Fibroblast of the conjunctiva (primary cell): ENCODE data around the gene ABCA3.
"Not testable (repeated sequence)": the region's sequence is repeated elsewhere in the genome, so short reads cannot be mapped to it uniquely, and the experiment has no call there.

Experiments
- DNase-seq: peaks from one replicate; pipeline ENCODE4 v3.0.0-alpha.2; 2010; ENCODE audit warnings: low read depth

Gene ABCA3

GRCh38 chr16:2252806-2253148, 87.8 kb downstream of the ABCA3 start:
- no peak for DNase-seq

GRCh38 chr16:2251296-2252111, 89.0 kb downstream of the ABCA3 start, which contains the start of gene ECI1:
ECI1 (minus strand) TSS chr16:2251587; CDS start chr16:2251566, 21 bp downstream.
- peak; percentile 92 for DNase-seq

GRCh38 chr16:2250652-2251295, 89.8 kb downstream of the ABCA3 start:
- DNase-seq: peak; percentile 16

DNA sequence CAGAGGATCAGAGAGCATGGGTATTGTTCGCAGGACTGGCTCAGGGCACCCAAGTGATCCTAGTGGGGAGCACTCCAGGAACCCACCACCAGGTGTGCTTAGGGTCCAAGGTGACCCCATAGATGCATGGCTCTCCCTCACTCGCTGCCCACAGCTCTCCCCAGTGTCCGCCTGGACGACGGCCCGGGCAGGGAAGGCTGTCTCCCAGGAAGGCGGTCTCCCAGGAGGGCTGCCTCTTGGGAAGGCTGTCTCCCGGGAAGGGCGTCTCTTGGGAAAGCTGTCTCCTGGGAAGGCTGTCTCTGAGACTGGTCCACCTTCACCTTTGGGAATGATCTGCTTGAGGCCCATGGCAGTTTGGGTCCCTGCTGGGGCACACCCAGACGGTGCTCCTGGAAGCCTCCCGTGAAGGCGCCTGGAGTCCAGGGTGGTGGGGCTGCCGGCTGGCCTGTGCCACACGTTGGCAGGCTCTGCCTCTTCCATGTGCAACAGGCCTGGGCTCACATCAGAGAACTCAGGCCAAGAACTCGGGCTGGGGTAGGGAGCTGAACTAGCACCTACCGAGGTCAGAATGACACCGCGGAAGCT, 94.1 kb downstream of the ABCA3 start:
- DNase-seq: no peak

DNA sequence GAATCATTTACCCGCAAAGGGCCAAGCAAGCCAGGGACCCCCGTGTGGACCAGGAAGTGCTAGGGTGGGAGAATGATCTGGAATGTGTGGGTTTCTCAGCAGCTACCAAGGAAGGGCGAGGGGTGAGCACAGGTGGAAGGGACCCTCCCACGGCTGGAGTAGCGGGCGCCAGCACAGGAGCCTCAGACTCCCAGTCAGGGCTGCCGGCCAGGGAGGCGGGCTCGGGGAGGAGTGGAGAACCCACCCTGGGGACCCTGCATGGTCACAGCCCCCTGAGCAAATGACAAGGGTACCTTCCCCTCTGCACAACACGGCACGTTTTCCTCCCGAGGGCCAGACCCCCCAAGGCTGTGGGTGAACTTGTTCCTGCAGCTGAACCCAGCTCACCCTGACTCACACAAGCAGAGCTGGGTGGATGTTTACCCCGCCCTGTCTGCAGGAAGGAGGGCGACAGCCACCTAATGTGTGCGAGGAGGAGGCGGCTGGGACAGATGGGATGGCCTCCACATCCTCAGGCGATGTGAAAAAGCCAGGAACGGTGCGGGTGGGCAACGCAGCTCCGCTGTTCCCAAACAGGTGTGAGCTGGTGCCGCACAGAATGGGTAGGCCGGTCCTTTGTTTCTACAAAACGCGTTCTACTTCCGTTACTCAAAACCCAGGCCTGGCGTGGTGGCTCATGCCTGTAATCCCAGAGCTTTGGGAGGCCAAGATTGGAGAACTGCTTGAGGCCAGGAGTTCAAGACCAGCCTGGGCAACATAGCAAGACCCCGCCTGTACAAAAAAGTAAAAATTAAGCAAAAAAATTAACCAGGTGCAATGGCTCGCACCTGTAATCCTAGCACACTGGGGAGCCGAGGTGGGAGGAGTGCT, 95.4 kb downstream of the ABCA3 start:
- DNase-seq: no peak

DNA sequence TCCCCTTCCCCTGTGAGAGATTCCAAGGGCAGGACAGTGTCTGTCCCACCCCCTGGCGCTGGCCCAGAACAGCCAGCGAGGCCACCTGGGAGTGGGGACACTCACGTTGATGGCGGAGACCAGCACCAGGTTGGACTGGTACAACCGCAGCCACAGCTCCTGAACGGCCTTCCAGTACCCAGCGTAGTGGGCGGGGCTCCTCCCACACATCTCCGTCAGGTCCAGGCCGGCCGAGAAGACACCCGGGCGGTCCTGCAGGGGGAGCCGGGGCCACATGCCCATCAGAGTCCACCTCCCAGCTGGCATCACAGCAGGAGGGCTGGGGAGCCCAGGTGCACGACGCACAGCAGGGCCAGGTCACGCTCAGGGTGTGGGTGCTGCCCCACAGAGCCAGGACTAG, 96.2 kb downstream of the ABCA3 start:
- DNase-seq: no peak

- no peak for DNase-seq
Measured at GRCh38 chr16:2243781-2244180, 96.7 kb downstream of the ABCA3 start.

DNA sequence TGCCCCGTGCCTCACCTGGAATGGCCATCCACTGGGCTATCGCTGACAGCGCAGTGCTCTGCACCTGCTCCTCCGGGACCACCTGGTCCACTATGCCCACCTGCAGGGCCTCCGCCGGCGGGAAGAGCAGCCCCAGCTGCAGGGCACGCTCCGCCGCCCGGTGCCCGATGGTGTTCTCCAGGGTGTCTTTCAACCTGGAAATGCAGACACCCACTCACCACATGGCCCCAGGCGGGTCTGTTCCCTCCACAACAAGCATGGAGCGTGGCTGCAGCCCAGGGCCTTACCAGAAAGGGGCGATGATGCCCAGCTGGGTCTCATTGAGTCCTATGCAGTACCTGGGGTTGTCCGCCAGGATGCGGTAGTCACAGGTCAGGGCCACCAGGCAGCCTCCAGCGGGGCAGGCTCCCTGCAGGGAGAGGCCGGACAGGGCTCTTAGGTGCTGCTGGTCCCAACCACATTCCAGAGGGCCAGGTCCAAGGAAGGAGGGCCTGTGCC, 97.4 kb downstream of the ABCA3 start:
- no peak for DNase-seq

DNA sequence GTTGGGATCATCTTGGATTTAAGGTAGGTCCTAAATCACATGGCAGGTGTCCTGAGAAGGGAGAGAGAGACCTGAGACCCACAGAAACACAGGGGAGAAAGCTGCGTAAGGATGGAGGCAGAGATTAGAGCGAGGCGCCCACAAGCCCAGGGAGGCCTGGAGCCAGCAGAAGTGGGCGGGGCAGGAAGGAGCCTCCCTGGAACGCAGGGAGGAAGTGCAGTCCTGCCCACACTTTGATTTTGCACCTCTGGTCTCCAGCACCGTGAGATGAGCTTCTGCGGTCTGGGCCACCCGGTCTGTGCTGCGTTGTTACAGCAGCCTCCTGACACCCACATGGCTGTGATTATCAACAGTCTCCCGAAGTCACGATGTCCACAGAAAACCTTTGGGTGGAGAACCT, 97.9 kb downstream of the ABCA3 start:
- no peak for DNase-seq

DNA sequence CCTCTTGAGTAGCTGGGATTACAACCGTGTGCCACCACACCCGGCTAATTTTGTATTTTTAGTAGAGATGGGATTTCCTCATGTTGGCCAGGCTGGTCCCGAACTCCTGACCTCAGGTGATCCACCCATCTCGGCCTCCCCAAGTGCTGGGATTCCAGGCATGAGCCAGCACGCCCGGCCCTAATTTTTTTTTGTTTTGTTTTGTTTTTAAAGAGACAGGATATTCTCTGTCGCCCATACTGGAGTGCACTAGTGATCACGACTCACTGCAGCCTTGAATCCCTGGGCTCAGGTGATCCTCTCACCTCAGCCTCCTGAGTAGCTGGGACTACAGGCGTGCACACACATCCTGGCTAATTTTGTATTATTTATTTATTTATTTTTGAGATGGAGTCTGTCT, 100.2 kb downstream of the ABCA3 start:
- not testable (repeated sequence) for DNase-seq

GRCh38 chr16:2238838-2239675, 101.5 kb downstream of the ABCA3 start:
- no peak for DNase-seq

GRCh38 chr16:2238150-2238837, 102.2 kb downstream of the ABCA3 start:
- no peak for DNase-seq

DNA sequence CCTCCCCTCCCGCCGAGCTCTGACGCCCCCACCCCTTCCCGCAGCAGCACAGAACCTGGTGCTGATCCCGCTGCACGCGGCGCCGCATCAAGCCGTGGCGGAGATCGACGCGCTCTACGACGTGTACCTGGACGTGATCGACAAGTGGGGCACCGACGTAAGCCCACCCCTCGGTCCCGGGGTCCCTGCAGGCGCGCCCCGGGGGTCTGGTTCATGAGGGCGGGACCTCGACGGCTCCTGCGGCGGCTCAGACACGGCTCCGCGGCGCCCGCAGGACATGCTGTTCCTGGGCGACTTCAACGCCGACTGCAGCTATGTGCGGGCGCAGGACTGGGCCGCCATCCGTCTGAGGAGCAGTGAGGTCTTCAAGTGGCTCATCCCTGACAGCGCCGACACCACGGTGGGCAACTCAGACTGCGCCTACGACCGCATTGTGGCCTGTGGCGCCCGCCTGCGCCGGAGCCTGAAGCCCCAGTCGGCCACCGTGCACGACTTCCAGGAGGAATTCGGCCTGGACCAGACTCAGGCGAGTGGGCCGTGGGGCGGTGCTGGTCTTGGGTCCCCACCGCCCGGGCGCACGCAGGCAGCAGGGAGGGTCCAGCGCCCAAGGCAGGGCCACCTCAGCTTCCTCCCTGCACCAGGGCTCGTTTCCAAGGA, 102.9 kb downstream of the ABCA3 start:
- no peak for DNase-seq

- DNase-seq: no peak
Measured at GRCh38 chr16:2237102-2237482, 103.4 kb downstream of the ABCA3 start.

- no peak for DNase-seq
Measured at GRCh38 chr16:2236337-2237101, 104.0 kb downstream of the ABCA3 start, which contains the start of gene DNASE1L2. DNASE1L2 (plus strand) TSS chr16:2236444; CDS start chr16:2236817, 373 bp downstream.

DNA sequence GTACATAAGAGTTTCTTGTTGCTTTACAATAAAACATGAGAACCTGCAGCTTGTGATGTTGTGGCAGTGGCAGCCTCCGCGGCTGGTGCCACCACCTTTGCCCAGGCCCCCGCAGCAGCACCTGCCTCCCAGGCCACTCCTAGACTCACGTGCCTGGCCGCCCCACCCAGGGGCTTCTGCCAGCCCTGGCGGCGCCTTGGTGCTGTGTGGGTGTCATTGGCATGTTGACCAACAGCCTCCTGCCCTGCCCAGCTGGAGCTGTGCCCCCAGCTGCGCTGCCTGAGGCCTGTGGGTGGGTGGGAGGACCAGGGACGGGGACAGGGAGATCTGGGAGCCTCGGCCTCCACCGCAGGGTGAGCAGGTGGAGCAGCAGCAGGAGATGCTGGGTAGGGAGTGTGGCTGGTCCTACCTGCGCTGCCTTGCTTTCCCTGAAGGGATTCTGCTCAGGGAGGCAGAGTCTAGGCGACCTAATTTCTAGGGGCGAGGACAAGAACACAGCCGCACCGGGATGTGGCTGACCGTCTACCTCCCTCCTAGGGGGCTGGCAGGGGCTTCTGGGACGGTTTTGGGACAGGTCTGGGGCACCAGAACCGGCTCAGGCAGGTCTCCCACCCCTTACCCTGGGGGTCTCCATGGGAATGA, 104.7 kb downstream of the ABCA3 start:
- DNase-seq: no peak

DNA sequence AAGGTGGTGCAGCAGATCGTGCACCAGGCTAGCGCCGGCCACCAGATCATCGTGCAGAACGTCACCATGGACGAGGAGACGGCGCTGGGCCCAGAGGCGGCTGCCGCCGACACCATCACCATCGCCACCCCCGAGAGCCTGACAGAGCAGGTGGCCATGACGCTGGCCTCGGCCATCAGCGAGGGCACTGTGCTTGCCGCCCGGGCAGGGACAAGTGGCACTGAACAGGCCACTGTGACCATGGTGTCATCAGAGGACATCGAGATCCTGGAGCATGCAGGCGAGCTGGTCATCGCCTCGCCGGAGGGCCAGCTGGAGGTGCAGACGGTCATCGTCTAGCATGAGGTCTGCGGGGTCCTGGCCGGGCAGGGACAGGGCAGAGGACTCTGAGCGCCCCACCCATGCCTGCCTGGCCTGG, 105.3 kb downstream of the ABCA3 start:
- DNase-seq: no peak

DNA sequence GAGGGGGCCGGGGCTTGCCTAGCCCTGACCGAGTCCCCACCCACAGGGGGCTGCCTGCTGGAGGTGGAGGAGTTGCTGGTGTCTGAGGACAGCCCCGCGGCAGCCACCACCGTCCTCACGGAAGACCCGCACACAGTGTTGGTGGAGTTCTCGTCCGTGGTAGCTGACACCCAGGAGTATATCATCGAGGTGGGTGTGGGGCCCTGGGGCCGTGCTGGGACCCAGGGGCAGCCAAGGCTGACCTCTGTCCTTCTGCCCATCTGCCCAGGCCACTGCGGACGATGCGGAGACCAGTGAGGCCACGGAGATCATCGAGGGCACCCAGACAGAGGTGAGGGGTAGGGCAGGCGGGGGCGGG, 105.7 kb downstream of the ABCA3 start:
- DNase-seq: no peak
